GM10248 (cell line): ENCODE measurements around the gene TRABD.

Experiments
- CTCF ChIA-PET: fragments of 300-600 bp; sonication (Branson Sonifier 250); formaldehyde crosslinking; extraction: SDS; loops from one replicate; lab custom pipeline; 2021; ENCODE audit warnings: antibody characterized with exemption; lab: Yijun Ruan, JAX
- POLR2A ChIA-PET: fragments of 350-650 bp; sonication (Branson Sonifier 250); formaldehyde crosslinking; extraction: SDS; loops from one replicate; lab custom pipeline; 2020; ENCODE audit warnings: antibody characterized with exemption; lab: Yijun Ruan, JAX
- DNase-seq: peaks from one replicate; pipeline ENCODE4 v3.0.0; 2012; ENCODE audit errors: extremely low spot score
- CTCF ChIP-seq: IDR thresholded peaks from 2 replicates; pipeline ENCODE4 v1.5.1; 2012; ENCODE audit warnings: mild to moderate bottlenecking, low read depth; ENCODE audit errors: extremely low read depth, missing control alignments, control extremely low read depth

Gene TRABD

GRCh38 chr22:50205781-50206569, 20.3 kb downstream of the TRABD start:
- no peak for DNase-seq
- no peak for TF ChIP-seq CTCF
- ChIA-PET POLR2A (no interaction called here), CTCF (interaction anchor here (0.7 to 2.1 kb wide), 7 partner anchors 14 to 142 kb away, joined by 3 to 13 read pairs (median 4); no protein-coding TSS in a partner anchor)

- DNase-seq, result no peak
- CTCF ChIA-PET, result interaction anchor here (0.7 to 2.1 kb wide), 8 partner anchors 14 to 141 kb away, joined by 3 to 13 read pairs (median 4); no protein-coding TSS in a partner anchor
- peak; percentile 25 for TF ChIP-seq CTCF
- POLR2A ChIA-PET, result no interaction called here
Measured at GRCh38 chr22:50206599-50206998, 20.9 kb downstream of the TRABD start.

GRCh38 chr22:50207383-50208140, 21.8 kb downstream of the TRABD start:
- no peak for TF ChIP-seq CTCF
- CTCF ChIA-PET, result interaction anchor here (1.0 to 2.1 kb wide), 6 partner anchors 16 to 440 kb away, joined by 3 to 23 read pairs (median 4); no protein-coding TSS in a partner anchor
- POLR2A ChIA-PET, result no interaction called here
- no peak for DNase-seq

GRCh38 chr22:50208430-50208938, 22.8 kb downstream of the TRABD start:
- DNase-seq, result no peak
- ChIA-PET POLR2A (no interaction called here), CTCF (interaction anchor here (0.7 to 1.9 kb wide), 7 partner anchors 13 to 441 kb away, joined by 3 to 23 read pairs (median 4); no protein-coding TSS in a partner anchor)
- TF ChIP-seq CTCF, result no peak

- CTCF ChIA-PET, result interaction anchor here (0.7 to 1.9 kb wide), 6 partner anchors 12 to 441 kb away, joined by 3 to 23 read pairs (median 5); no protein-coding TSS in a partner anchor
- POLR2A ChIA-PET, result no interaction called here
Measured at GRCh38 chr22:50208939-50209892, 23.5 kb downstream of the TRABD start.

More at GRCh38 chr22:50208939-50209892, 23.5 kb downstream of the TRABD start:
- no peak for DNase-seq
- TF ChIP-seq CTCF, result no peak
